Measurements from ENCODE around the gene SERPINE3.

SERPINE3 gene

DNA sequence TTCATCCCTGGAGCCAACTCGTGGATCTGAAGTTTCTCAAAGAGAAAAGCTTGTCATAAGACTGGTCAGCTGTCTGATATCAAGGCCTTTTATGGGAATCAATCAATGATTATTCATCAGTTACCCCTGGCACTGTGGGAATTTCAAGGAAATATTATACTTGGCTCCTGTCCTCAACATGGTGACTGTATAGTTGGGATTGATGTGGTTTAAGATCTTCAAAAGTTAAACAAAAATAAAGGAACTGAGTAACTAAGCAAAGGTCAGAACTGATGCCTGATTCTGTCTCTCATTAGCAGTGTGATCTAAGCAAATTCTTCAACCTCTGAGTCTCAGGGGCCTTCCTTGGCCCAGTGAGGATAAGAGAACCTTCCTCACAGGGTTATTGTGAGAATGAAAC lies 22.2 kb upstream of the SERPINE3 start:
- no peaks in the 10 kb centered on the region for H3K79me2 ChIP-seq (ENCODE audit: insufficient read depth, low read depth)
- no peaks in the 10 kb centered on the region for H4K20me1 ChIP-seq (ENCODE audit: insufficient read depth)
- no peak for TF ChIP-seq CTCF (conservative IDR thresholded peaks at IDR 0.05; ENCODE audit: low read depth, low read length)
- no peak overlapping the region for H2AFZ ChIP-seq (ENCODE audit: low read depth)
- H3K36me3 ChIP-seq (ENCODE audit: insufficient read depth) = no peaks in the 10 kb centered on the region
- H3K27me3 ChIP-seq (ENCODE audit: insufficient read depth, low read depth) = no peaks in the 10 kb centered on the region
- H3K4me1 ChIP-seq (ENCODE audit: low read depth, poor library complexity, severe bottlenecking) = no peaks in the 10 kb centered on the region
- H3K9ac ChIP-seq = no peak overlapping the region
- no peak overlapping the region for H3K27ac ChIP-seq
- no peak overlapping the region for H3K4me2 ChIP-seq
- H3K4me3 ChIP-seq (IDR thresholded peaks at IDR 0.05; ENCODE audit: insufficient read depth, low read depth, low read length) = no peak overlapping the region

- no peak overlapping the region for H3K4me3 ChIP-seq (IDR thresholded peaks at IDR 0.05; ENCODE audit: insufficient read depth, low read depth, low read length)
- H3K9ac ChIP-seq = no peak overlapping the region
- H3K27ac ChIP-seq = no peak overlapping the region
- no peak overlapping the region for H2AFZ ChIP-seq (ENCODE audit: low read depth)
- H3K36me3 ChIP-seq (ENCODE audit: insufficient read depth) = no peaks in the 10 kb centered on the region
- TF ChIP-seq CTCF (conservative IDR thresholded peaks at IDR 0.05; ENCODE audit: low read depth, low read length) = no peak
- H3K27me3 ChIP-seq (ENCODE audit: insufficient read depth, low read depth) = no peaks in the 10 kb centered on the region
- H4K20me1 ChIP-seq (ENCODE audit: insufficient read depth) = no peaks in the 10 kb centered on the region
- no peaks in the 10 kb centered on the region for H3K4me1 ChIP-seq (ENCODE audit: low read depth, poor library complexity, severe bottlenecking)
- H3K79me2 ChIP-seq (ENCODE audit: insufficient read depth, low read depth) = no peaks in the 10 kb centered on the region
- H3K4me2 ChIP-seq = no peak overlapping the region
These were observed 21.5 kb upstream of the SERPINE3 start for GRCh38 chr13:51318015-51318414.

DNA sequence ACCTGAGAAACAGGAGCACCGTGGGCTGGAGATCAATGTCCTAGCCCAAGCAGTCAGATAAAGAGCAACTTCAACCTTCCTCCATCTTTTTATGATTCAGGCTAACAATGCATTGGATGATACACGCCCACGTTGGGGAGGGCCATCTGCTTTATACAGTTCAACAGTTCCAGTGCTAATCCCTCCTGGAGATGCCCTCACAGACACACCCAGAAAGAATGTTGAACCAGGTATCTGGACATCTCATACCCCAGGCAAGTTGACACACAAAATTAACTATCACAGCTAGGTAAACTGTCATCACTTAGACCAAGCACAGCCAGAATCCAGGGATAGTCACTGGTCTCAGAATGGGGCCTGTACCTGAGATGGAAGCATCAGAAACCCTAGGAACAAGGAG lies 20.6 kb upstream of the SERPINE3 start:
- no peaks in the 10 kb centered on the region for H3K4me1 ChIP-seq (ENCODE audit: low read depth, poor library complexity, severe bottlenecking)
- H3K4me2 ChIP-seq = no peak overlapping the region
- no peak overlapping the region for H3K9ac ChIP-seq
- H3K4me3 ChIP-seq (IDR thresholded peaks at IDR 0.05; ENCODE audit: insufficient read depth, low read depth, low read length) = no peak overlapping the region
- no peak for TF ChIP-seq CTCF (conservative IDR thresholded peaks at IDR 0.05; ENCODE audit: low read depth, low read length)
- no peak overlapping the region for H3K27ac ChIP-seq
- H2AFZ ChIP-seq (ENCODE audit: low read depth) = no peak overlapping the region
- no peaks in the 10 kb centered on the region for H3K36me3 ChIP-seq (ENCODE audit: insufficient read depth)
- no peaks in the 10 kb centered on the region for H4K20me1 ChIP-seq (ENCODE audit: insufficient read depth)
- no peaks in the 10 kb centered on the region for H3K79me2 ChIP-seq (ENCODE audit: insufficient read depth, low read depth)
- H3K27me3 ChIP-seq (ENCODE audit: insufficient read depth, low read depth) = no peaks in the 10 kb centered on the region

DNA sequence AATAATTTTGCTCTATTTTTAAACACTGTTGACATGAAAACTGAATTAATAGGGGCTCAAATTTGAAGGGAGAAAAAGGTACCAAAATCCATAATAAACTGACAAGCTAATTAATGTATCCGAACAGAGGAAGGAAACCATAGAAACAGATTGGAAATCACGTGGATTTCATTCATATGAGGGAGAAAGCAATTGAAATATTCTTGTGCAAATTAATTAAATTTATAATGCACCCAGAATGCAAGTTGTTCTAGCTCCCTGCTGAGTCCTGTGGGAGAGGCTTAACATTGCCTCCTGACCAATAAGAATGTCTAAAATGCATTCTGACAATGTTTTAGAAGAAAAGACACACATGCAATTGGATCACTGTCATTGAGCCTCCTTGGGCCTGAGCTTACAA lies 17.7 kb upstream of the SERPINE3 start:
- H3K36me3 ChIP-seq (ENCODE audit: insufficient read depth) = no peaks in the 10 kb centered on the region
- H3K4me1 ChIP-seq (ENCODE audit: low read depth, poor library complexity, severe bottlenecking) = no peaks in the 10 kb centered on the region
- H3K27ac ChIP-seq = no peak overlapping the region
- no peak overlapping the region for H3K4me3 ChIP-seq (IDR thresholded peaks at IDR 0.05; ENCODE audit: insufficient read depth, low read depth, low read length)
- H3K9ac ChIP-seq = no peak overlapping the region
- no peak overlapping the region for H2AFZ ChIP-seq (ENCODE audit: low read depth)
- no peak for TF ChIP-seq CTCF (conservative IDR thresholded peaks at IDR 0.05; ENCODE audit: low read depth, low read length)
- H3K4me2 ChIP-seq = no peak overlapping the region
- no peaks in the 10 kb centered on the region for H3K27me3 ChIP-seq (ENCODE audit: insufficient read depth, low read depth)
- H3K79me2 ChIP-seq (ENCODE audit: insufficient read depth, low read depth) = no peaks in the 10 kb centered on the region
- H4K20me1 ChIP-seq (ENCODE audit: insufficient read depth) = no peaks in the 10 kb centered on the region

DNA sequence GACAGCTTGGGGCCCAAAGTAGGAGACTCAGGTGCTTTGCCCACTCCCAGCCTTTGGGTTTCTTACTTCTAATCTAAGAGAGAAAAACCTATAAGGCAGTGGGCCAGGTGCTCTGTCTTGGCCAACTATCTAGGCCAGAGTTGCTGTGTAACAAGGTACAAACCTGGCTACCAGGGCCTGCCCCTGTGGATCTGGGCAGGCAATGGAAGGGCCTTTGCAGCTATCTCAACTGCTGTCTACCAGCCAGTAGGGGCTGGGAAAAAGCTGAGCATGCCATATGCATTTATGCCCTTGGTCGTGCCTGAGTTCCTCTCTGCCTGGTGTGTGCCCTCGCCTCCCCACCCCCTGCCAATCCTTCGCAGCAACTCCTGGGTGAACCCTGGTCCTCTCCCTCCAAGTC lies 16.7 kb upstream of the SERPINE3 start:
- Histone ChIP-seq H3K9ac (no peak overlapping the region), H3K27me3 (ENCODE audit: insufficient read depth, low read depth) (no peaks in the 10 kb centered on the region), H3K27ac (no peak overlapping the region), H2AFZ (ENCODE audit: low read depth) (no peak overlapping the region), H3K36me3 (ENCODE audit: insufficient read depth) (no peaks in the 10 kb centered on the region), H3K4me3 (IDR thresholded peaks at IDR 0.05; ENCODE audit: insufficient read depth, low read depth, low read length) (no peak overlapping the region), H3K4me1 (ENCODE audit: low read depth, poor library complexity, severe bottlenecking) (no peaks in the 10 kb centered on the region), H4K20me1 (ENCODE audit: insufficient read depth) (no peaks in the 10 kb centered on the region), H3K79me2 (ENCODE audit: insufficient read depth, low read depth) (no peaks in the 10 kb centered on the region), H3K4me2 (no peak overlapping the region)
- no peak for TF ChIP-seq CTCF (conservative IDR thresholded peaks at IDR 0.05; ENCODE audit: low read depth, low read length)

Data from KMS-11 (cell line).